ENCODE results near the gene MPPED2.

DNA sequence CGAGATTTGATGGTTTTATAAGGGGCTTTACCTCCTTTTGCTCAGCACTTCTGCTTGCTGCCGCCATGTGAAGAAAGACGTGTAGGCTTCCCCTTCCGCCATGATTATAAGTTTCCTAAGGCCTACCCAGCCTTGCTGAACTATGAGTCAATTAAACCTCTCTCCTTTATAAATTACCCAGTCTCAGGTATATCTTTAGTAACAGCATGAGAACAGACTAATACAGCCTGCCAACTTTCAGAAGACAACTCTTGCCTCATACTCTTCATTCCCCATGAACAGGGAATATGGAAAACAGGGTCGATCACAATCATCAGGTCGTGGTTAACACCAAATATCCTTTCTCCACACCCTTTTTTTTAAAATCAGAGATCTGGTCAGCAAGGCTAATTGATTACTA, 83.0 kb downstream of the MPPED2 start:
- TF ChIP-seq POLR2AphosphoS2 (IDR thresholded peaks at IDR 0.05; ENCODE audit: low read depth, low read length) = no peak
- TF ChIP-seq PAX5 (IDR thresholded peaks at IDR 0.05; ENCODE audit: borderline replicate concordance, low read depth, low read length) = no peak
- TF ChIP-seq CTCF (IDR thresholded peaks at IDR 0.05 in 2 of 3, conservative IDR thresholded peaks at IDR 0.05 in 1 of 3; ENCODE audit: control insufficient read depth in 2 of 3, extremely low read depth in 1 of 3, insufficient read depth in 1 of 3, low read depth in 3 of 3, low read length in 3 of 3) = no peak
- TF ChIP-seq NRF1 (conservative IDR thresholded peaks at IDR 0.05; ENCODE audit: low read depth, low read length) = no peak
- TF ChIP-seq POLR2A (IDR thresholded peaks at IDR 0.05; ENCODE audit: low read depth, low read length) = no peak
- no peak for TF ChIP-seq HDAC2 (IDR thresholded peaks at IDR 0.05)
- no peak for TF ChIP-seq POLR2AphosphoS5 (IDR thresholded peaks at IDR 0.05; ENCODE audit: low read length)
- no peak for TF ChIP-seq SP1 (IDR thresholded peaks at IDR 0.05; ENCODE audit: low read depth, low read length)
- no peak for TF ChIP-seq EZH2 (IDR thresholded peaks at IDR 0.05; ENCODE audit: borderline replicate concordance, control insufficient read depth, low read depth, low read length)
- no peak for TF ChIP-seq MYC (IDR thresholded peaks at IDR 0.05; ENCODE audit: insufficient read depth, insufficient read length, insufficient replicate concordance, low read length, severe bottlenecking)
- TF ChIP-seq JUNB (IDR thresholded peaks at IDR 0.05) = no peak

All from GM12878 (cell line).